B cell (primary cell): ENCODE measurements around the gene AADAT. TPM values are rescaled to one million over a fixed set of nuclear protein-coding genes. Genes with fewer than 3 reads are reported as not detected.

Experiments used
- ATAC-seq: fragments of 200-7000 bp; cut with Tn5 transposase; one replicate; pipeline ENCODE4 v1.10.0; 2021; ENCODE audit warnings: low read depth, mild to moderate bottlenecking, moderate number of reproducible peaks, moderate library complexity
- CTCF ChIA-PET: fragments of 350-600 bp; sonication (Branson Sonifier 250); formaldehyde crosslinking; loops from one replicate; lab custom pipeline; 2021; ENCODE audit warnings: antibody characterized with exemption, inconsistent platforms; lab: Charles Lee
- POLR2A ChIA-PET: fragments of 350-600 bp; sonication (Branson Sonifier 250); formaldehyde crosslinking; loops from one replicate; lab custom pipeline; 2021; ENCODE audit warnings: antibody characterized with exemption; lab: Charles Lee
- DNase-seq: peaks from one replicate; pipeline ENCODE4 v3.0.0; 2013
- H2AFZ ChIP-seq: 2 replicates; pipeline ENCODE4 v1.6.1; 2012; ENCODE audit warnings: mild to moderate bottlenecking, low read depth, low read length; ENCODE audit not compliant: insufficient read depth, poor library complexity, severe bottlenecking
- H3K27ac ChIP-seq, 2 donors: 1 replicate in 1 of 2; 2 replicates in 1 of 2; pipeline ENCODE4 v1.5.1; 2012 to 2013; ENCODE audit warnings: low read length in 2 of 2, mild to moderate bottlenecking in 2 of 2, moderate library complexity in 1 of 2
- H3K27me3 ChIP-seq, 4 experiments: fragments of 200-600 bp in 1 of 4; sonication (generic) in 1 of 4; replicated peaks in 1 of 4; 1 replicate in 2 of 4; 2 replicates in 2 of 4; pipeline versions ENCODE4 v1.6.1 to v1.7.0; 2013 to 2016; ENCODE audit warnings: low read length in 3 of 4, mild to moderate bottlenecking in 2 of 4, mixed read lengths in 1 of 4, moderate library complexity in 1 of 4; ENCODE audit not compliant: insufficient read depth in 4 of 4, control insufficient read depth in 3 of 4; ENCODE audit errors: control extremely low read depth in 1 of 4
- H3K36me3 ChIP-seq, 2 experiments: replicated peaks in 1 of 2; 1 replicate in 1 of 2; 2 replicates in 1 of 2; pipeline versions ENCODE4 v1.6.1 to v1.7.1; 2013; ENCODE audit warnings: low read length in 1 of 2; ENCODE audit not compliant: insufficient read depth in 2 of 2, control insufficient read depth in 1 of 2; ENCODE audit errors: control extremely low read depth in 1 of 2, extremely low read depth in 1 of 2
- H3K4me1 ChIP-seq, 2 donors: fragments of 200-600 bp in 1 of 2; sonication (generic) in 1 of 2; 1 replicate in 1 of 2; 2 replicates in 1 of 2; pipeline versions ENCODE4 v1.5.1 to v1.6.1; 2013 to 2017; ENCODE audit warnings: low read length in 2 of 2; ENCODE audit not compliant: control insufficient read depth in 2 of 2, insufficient read depth in 2 of 2
- H3K4me2 ChIP-seq: replicated peaks from 2 replicates; pipeline ENCODE3; 2012; ENCODE audit warnings: mild to moderate bottlenecking, low read depth, low read length; ENCODE audit not compliant: poor library complexity, severe bottlenecking
- H3K4me3 ChIP-seq, 5 experiments: fragments of 200-600 bp in 1 of 5; sonication (generic) in 1 of 5; 1 replicate in 3 of 5; 2 replicates in 2 of 5; pipeline versions ENCODE4 v1.5.1 to v1.7.0; 2011 to 2016; ENCODE audit warnings: low read length in 4 of 5, mild to moderate bottlenecking in 4 of 5, low read depth in 2 of 5, control low read depth in 1 of 5, moderate library complexity in 1 of 5; ENCODE audit not compliant: insufficient read depth in 1 of 5; ENCODE audit errors: control extremely low read depth in 1 of 5, extremely low read depth in 1 of 5
- H3K79me2 ChIP-seq: fragments of 200-600 bp; sonication (generic); one replicate; pipeline ENCODE4 v1.6.0; 2016; ENCODE audit warnings: low read length; ENCODE audit not compliant: control insufficient read depth, insufficient read depth
- H3K9ac ChIP-seq: fragments of 200-600 bp; sonication (generic); 2 replicates; pipeline ENCODE4 v1.6.1; 2017; ENCODE audit warnings: mild to moderate bottlenecking, low read length, moderate library complexity
- H3K9me3 ChIP-seq, 3 donors: one replicate each; pipeline versions ENCODE4 v1.6.1 to v1.7.1; 2013; ENCODE audit warnings: low read length in 2 of 3; ENCODE audit not compliant: control insufficient read depth in 2 of 3, insufficient read depth in 1 of 3; ENCODE audit errors: control extremely low read depth in 1 of 3
- H4K20me1 ChIP-seq: 2 replicates; pipeline ENCODE4 v1.6.0; 2012; ENCODE audit warnings: mild to moderate bottlenecking, low read length; ENCODE audit not compliant: insufficient read depth, control insufficient read depth, poor library complexity, severe bottlenecking
- H3K27ac Mint-ChIP-seq: one replicate; pipeline ENCODE4 v1.8.0; 2021; ENCODE audit warnings: mixed read lengths
- H3K27me3 Mint-ChIP-seq: one replicate; pipeline ENCODE4 v1.8.0; 2021; ENCODE audit warnings: mixed read lengths
- H3K4me1 Mint-ChIP-seq: one replicate; pipeline ENCODE4 v1.8.0; 2021; ENCODE audit warnings: mixed read lengths
- H3K4me3 Mint-ChIP-seq: one replicate; pipeline ENCODE4 v1.8.0; 2021; ENCODE audit warnings: mixed read lengths
- H3K9me3 Mint-ChIP-seq: one replicate; pipeline ENCODE4 v1.8.0; 2022; ENCODE audit warnings: mixed read lengths; ENCODE audit not compliant: insufficient read depth
- CTCF ChIP-seq: fragments of 200-600 bp; IDR thresholded peaks from one replicate; pipeline ENCODE4 v1.8.0; 2022; ENCODE audit warnings: antibody characterized with exemption, mild to moderate bottlenecking
- EZH2 ChIP-seq: IDR thresholded peaks from 2 replicates; pipeline ENCODE4 v1.6.1; 2012; ENCODE audit warnings: borderline replicate concordance, low read depth, mild to moderate bottlenecking, moderate library complexity, low read length; ENCODE audit not compliant: insufficient read depth, poor library complexity, severe bottlenecking
- WGBS: methylation state at CpG from one replicate; pipeline ENCODE4 v1.1.5; 2013; ENCODE audit warnings: missing lambda C conversion rate; ENCODE audit not compliant: insufficient coverage; 5-methylcytosine and 5-hydroxymethylcytosine counted together
- intact Hi-C: fragments of 100-400 bp; cut with micrococcal nuclease; formaldehyde crosslinking; loops from one replicate; pipeline ENCODE4 v1.10.0; 2022
- polyA plus RNA-seq: library from polyadenylated mRNA; depleted of rRNA; stranded (reverse); fragments of >200 nt; gene quantifications from 2 replicates; pipeline ENCODE4 v1.2.3, GENCODE V29; 2012
- total RNA-seq, 2 donors: library from RNA; stranded (reverse); fragments of 120-200 nt in 1 of 2; gene quantifications; 1 replicate in 1 of 2; 2 replicates in 1 of 2; pipeline versions ENCODE4 v1.2.3 to v1.2.4, GENCODE V29; 2013 to 2022

AADAT gene
- total and polyA plus RNA-seq, 2 donors (not counting 1 experiment from before 2014, with no cell fraction given): not detected

- ATAC-seq (no peak), DNase-seq (no peak)
- intact Hi-C loops: no loop called here
- Histone ChIP-seq H3K9ac (no peak overlapping the region), H3K27ac (no peak overlapping the region), H2AFZ (no peak overlapping the region), H3K27me3 (no peaks in the 10 kb centered on the region), H3K4me1 (no peaks in the 10 kb centered on the region), H3K36me3 (no peaks in the 10 kb centered on the region), H3K9me3 (no peaks in the 10 kb centered on the region), H3K4me2 (no peak overlapping the region), H3K4me3 (no peak overlapping the region), H4K20me1 (no peaks in the 10 kb centered on the region), H3K79me2 (no peaks in the 10 kb centered on the region)
- POLR2A ChIA-PET: no interaction called here
- TF ChIP-seq EZH2 (no peak), CTCF (no peak)
- WGBS: 100% methylated on average over 2 of the region's 5 CpGs
- H3K27me3 Mint-ChIP-seq: peaks cover 7% of the 10 kb centered on the region
- H3K4me3 Mint-ChIP-seq: no peak overlapping the region
- H3K27ac Mint-ChIP-seq: no peak overlapping the region
- no peaks in the 10 kb centered on the region for H3K4me1 Mint-ChIP-seq
- CTCF ChIA-PET: no interaction called here
- no peaks in the 10 kb centered on the region for H3K9me3 Mint-ChIP-seq
These were observed 20.5 kb upstream of the AADAT start for GRCh38 chr4:170110285-170110672.

GRCh38 chr4:170109586-170110284, 20.0 kb upstream of the AADAT start:
- TF ChIP-seq CTCF (no peak), EZH2 (no peak)
- Histone ChIP-seq H3K4me2 (no peak overlapping the region), H3K9me3 (no peaks in the 10 kb centered on the region), H3K27ac (no peak overlapping the region), H3K36me3 (no peaks in the 10 kb centered on the region), H3K79me2 (no peaks in the 10 kb centered on the region), H3K4me1 (no peaks in the 10 kb centered on the region), H3K4me3 (no peak overlapping the region), H3K9ac (no peak overlapping the region), H4K20me1 (no peaks in the 10 kb centered on the region), H3K27me3 (no peaks in the 10 kb centered on the region), H2AFZ (no peak overlapping the region)
- Mint-ChIP-seq H3K9me3 (no peaks in the 10 kb centered on the region), H3K4me3 (no peak overlapping the region), H3K4me1 (no peaks in the 10 kb centered on the region), H3K27ac (no peak overlapping the region), H3K27me3 (peaks cover 7% of the 10 kb centered on the region)
- WGBS: 100% methylated on average over 2 of the region's 6 CpGs
- no peak for DNase-seq
- ChIA-PET POLR2A (no interaction called here), CTCF (no interaction called here)
- intact Hi-C loops: no loop called here
- no peak for ATAC-seq
